ENCODE results near the gene DNAJB5. TPM values are rescaled to one million over a fixed set of nuclear protein-coding genes. Genes with fewer than 3 reads are reported as not detected.

The DNAJB5 gene
- total RNA-seq, 2 donors from 2014 or later: 19.8 to 40.1 TPM

- peak; percentile 94 for DNase-seq
- 31 to 38% methylated on average over 7 of the region's 7 CpGs for WGBS, 2 experiments (ENCODE audit: insufficient coverage in 1 of 2, insufficient read length in 1 of 2)
- peaks cover 5% of the 10 kb centered on the region for H3K4me1 Mint-ChIP-seq
Measured at GRCh38 chr9:34985311-34985899, 4.1 kb upstream of the DNAJB5 start.

DNA sequence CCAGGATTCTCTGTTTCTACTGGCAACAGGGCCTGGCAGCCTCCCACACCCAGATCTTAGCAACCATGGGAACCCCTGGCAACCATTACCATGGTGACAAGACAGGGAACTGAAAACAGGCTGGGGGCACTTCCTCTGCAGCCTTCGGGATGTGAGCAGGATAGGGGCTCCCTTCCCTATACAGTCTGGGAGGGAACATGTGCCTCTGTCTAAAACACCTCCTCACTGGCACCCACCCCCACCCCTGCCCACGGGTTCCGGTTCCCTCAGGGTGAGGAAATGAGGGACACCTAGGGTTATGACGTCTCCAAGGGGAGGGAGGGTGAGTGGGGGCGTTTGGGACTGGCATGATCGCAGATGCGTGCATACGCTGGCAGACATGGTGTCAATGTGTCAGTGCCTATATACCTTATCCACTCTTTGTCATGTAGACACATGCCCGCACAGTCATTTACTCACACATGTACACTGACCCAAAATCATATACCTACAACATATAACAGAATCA is 3.0 kb upstream of the DNAJB5 start:
- no peak overlapping the region for H3K4me3 Mint-ChIP-seq
- H3K4me1 Mint-ChIP-seq: peaks cover 10% of the 10 kb centered on the region

More at GRCh38 chr9:34985311-34985899, 4.1 kb upstream of the DNAJB5 start:
- H3K9ac ChIP-seq (ENCODE audit: extremely low read depth, low read length, poor library complexity, severe bottlenecking): no peak overlapping the region
- H3K9me3 ChIP-seq (ENCODE audit: control insufficient read depth, low read length): no peaks in the 10 kb centered on the region
- H3K36me3 Mint-ChIP-seq (ENCODE audit: low read depth): no peaks in the 10 kb centered on the region
- no peaks in the 10 kb centered on the region for H3K36me3 ChIP-seq (ENCODE audit: control insufficient read depth, insufficient read depth, low read length)
- peaks cover 4% of the 10 kb centered on the region for H3K27me3 Mint-ChIP-seq (ENCODE audit: insufficient read depth)
- H3K27ac ChIP-seq (ENCODE audit: low read depth, low read length): no peak overlapping the region
- no peak overlapping the region for H3K27ac Mint-ChIP-seq
- H3K27me3 ChIP-seq (ENCODE audit: control insufficient read depth, insufficient read depth, low read length, poor library complexity, severe bottlenecking): no peaks in the 10 kb centered on the region
- TF ChIP-seq CTCF (conservative IDR thresholded peaks at IDR 0.05): peak; percentile 91
- H3K4me3 ChIP-seq (ENCODE audit: low read length): no peak overlapping the region
- H3K4me3 Mint-ChIP-seq: no peak overlapping the region
- no peaks in the 10 kb centered on the region for H3K4me1 ChIP-seq (ENCODE audit: control insufficient read depth, insufficient read depth, low read length)
- H3K9me3 Mint-ChIP-seq: no peaks in the 10 kb centered on the region

DNA sequence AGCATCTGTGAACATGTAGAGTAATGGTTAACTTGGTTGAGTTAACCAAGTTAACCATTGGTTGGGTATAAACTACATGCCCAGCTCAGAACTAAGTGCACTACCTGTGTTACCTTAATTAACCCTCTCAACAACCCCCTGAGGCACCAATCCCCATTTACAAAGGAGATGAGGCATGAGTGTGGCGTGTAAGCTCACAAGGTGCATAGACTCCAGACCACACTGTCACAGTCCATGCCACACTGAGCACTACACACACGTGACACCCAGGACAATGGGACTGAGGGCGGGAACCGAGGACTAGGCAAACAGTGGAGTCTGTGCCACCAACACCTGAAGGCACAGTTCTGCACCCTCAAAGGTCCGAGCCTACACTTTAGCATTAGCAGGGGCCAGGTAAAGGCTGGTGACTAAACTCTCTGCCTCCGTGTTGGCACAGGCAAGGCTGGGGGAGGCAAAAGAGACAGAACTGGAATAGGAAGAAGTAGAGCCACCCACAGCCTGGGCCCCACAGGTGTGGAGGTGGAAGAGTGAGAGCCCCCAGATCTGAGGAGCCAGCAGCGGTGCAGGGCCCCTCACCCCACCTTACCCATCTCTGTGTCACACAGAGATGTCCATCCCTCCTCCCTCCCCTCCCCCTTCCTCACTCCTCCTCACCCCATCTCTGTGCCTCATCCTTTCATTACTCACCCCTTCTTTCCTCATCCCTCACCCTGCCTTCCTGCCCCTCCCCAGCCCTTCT is 2.2 kb upstream of the DNAJB5 start:
- peak; percentile 42 for DNase-seq
- H3K9me3 ChIP-seq (ENCODE audit: control insufficient read depth, low read length): no peaks in the 10 kb centered on the region
- Mint-ChIP-seq H3K27ac (no peak overlapping the region), H3K4me1 (peaks cover 18% of the 10 kb centered on the region), H3K9me3 (no peaks in the 10 kb centered on the region), H3K27me3 (ENCODE audit: insufficient read depth) (peaks cover 5% of the 10 kb centered on the region), H3K36me3 (ENCODE audit: low read depth) (peaks cover 4% of the 10 kb centered on the region), H3K4me3 (no peak overlapping the region)
- H3K4me1 ChIP-seq (ENCODE audit: control insufficient read depth, insufficient read depth, low read length): no peaks in the 10 kb centered on the region
- H3K27ac ChIP-seq (ENCODE audit: low read depth, low read length): peak overlapping the region; percentile 71
- H3K9ac ChIP-seq (ENCODE audit: extremely low read depth, low read length, poor library complexity, severe bottlenecking): no peak overlapping the region
- H3K4me3 ChIP-seq (ENCODE audit: low read length): no peak overlapping the region
- H3K36me3 ChIP-seq (ENCODE audit: control insufficient read depth, insufficient read depth, low read length): peaks cover 3% of the 10 kb centered on the region
- no peak for TF ChIP-seq CTCF (conservative IDR thresholded peaks at IDR 0.05)
- 86 to 93% methylated on average over 6 to 7 of the region's 7 CpGs for WGBS, 2 experiments (ENCODE audit: insufficient coverage in 1 of 2, insufficient read length in 1 of 2)
- H3K27me3 ChIP-seq (ENCODE audit: control insufficient read depth, insufficient read depth, low read length, poor library complexity, severe bottlenecking): no peaks in the 10 kb centered on the region

More for the DNA sequence above, 3.0 kb upstream of the DNAJB5 start:
- Histone ChIP-seq H3K4me3 (ENCODE audit: low read length) (no peak overlapping the region), H3K27me3 (ENCODE audit: control insufficient read depth, insufficient read depth, low read length, poor library complexity, severe bottlenecking) (no peaks in the 10 kb centered on the region), H3K9me3 (ENCODE audit: control insufficient read depth, low read length) (no peaks in the 10 kb centered on the region), H3K9ac (ENCODE audit: extremely low read depth, low read length, poor library complexity, severe bottlenecking) (no peak overlapping the region), H3K4me1 (ENCODE audit: control insufficient read depth, insufficient read depth, low read length) (no peaks in the 10 kb centered on the region), H3K27ac (ENCODE audit: low read depth, low read length) (peak overlapping the region; percentile 71), H3K36me3 (ENCODE audit: control insufficient read depth, insufficient read depth, low read length) (no peaks in the 10 kb centered on the region)
- peak; percentile 57 for DNase-seq
- no peak for TF ChIP-seq CTCF (conservative IDR thresholded peaks at IDR 0.05)
- WGBS, 2 experiments (ENCODE audit: insufficient coverage in 1 of 2, insufficient read length in 1 of 2): 83 to 84% methylated on average over 6 to 9 of the region's 9 CpGs
- Mint-ChIP-seq H3K27me3 (ENCODE audit: insufficient read depth) (peaks cover 6% of the 10 kb centered on the region), H3K9me3 (no peaks in the 10 kb centered on the region), H3K36me3 (ENCODE audit: low read depth) (peaks cover 4% of the 10 kb centered on the region), H3K27ac (no peak overlapping the region)

Measured in endodermal cell (in vitro differentiated cells).